Panc1 (cell line): ENCODE measurements around the gene CELF2. TPM values are rescaled to one million over a fixed set of nuclear protein-coding genes. Genes with fewer than 3 reads are reported as not detected.

ENCODE experiments used
- ATAC-seq: fragments of 200-7000 bp; cut with Tn5 transposase; 2 replicates; pipeline ENCODE4 v1.9.1; 2020; ENCODE audit warnings: mild to moderate bottlenecking, moderate library complexity
- BruUV-seq: library from RNA; stranded (reverse); fragments of 400-500 nt; replicated peaks from 2 replicates; lab custom pipeline; 2021; lab: Mats Ljungman, UMichigan
- CTCF ChIA-PET: fragments of 300-600 bp; sonication (Branson Sonifier 250); formaldehyde crosslinking; loops from one replicate; lab custom pipeline; 2022; ENCODE audit warnings: antibody characterized with exemption; lab: Charles Lee
- POLR2A ChIA-PET: fragments of 300-600 bp; sonication (Branson Sonifier 250); formaldehyde crosslinking; loops from one replicate; lab custom pipeline; 2022; ENCODE audit warnings: antibody characterized with exemption; lab: Charles Lee
- DNase-seq: peaks from one replicate; pipeline ENCODE4 v3.0.0-alpha.2; 2010; ENCODE audit warnings: low read depth, low spot score
- H3K27ac ChIP-seq: 2 replicates; pipeline ENCODE4 v1.5.1; 2011; ENCODE audit warnings: mild to moderate bottlenecking, low read length, inconsistent platforms
- H3K27me3 ChIP-seq: fragments of 200-500 bp; sonication (Bioruptor generic); 2 replicates; pipeline ENCODE4 v1.6.0; 2014; ENCODE audit warnings: low read length, inconsistent platforms; ENCODE audit not compliant: control insufficient read depth, insufficient read depth
- H3K36me3 ChIP-seq: fragments of 200-500 bp; sonication (Bioruptor generic); 2 replicates; pipeline ENCODE4 v1.5.1; 2014; ENCODE audit warnings: inconsistent platforms, mild to moderate bottlenecking, low read length, moderate library complexity; ENCODE audit not compliant: control insufficient read depth, insufficient read depth
- H3K4me1 ChIP-seq: 2 replicates; pipeline ENCODE4 v1.5.1; 2011; ENCODE audit warnings: inconsistent platforms, mild to moderate bottlenecking, low read length, moderate library complexity; ENCODE audit not compliant: control insufficient read depth, insufficient read depth
- H3K4me3 ChIP-seq, 2 experiments: 2 replicates each; pipeline ENCODE4 v1.5.1; 2011 to 2012; ENCODE audit warnings: low read depth in 2 of 2, low read length in 2 of 2, mild to moderate bottlenecking in 2 of 2, inconsistent platforms in 1 of 2, moderate library complexity in 1 of 2
- H3K9me3 ChIP-seq: fragments of 200-500 bp; sonication (Bioruptor generic); 2 replicates; pipeline ENCODE4 v1.5.1; 2014; ENCODE audit warnings: low read depth, mild to moderate bottlenecking, inconsistent platforms, low read length, moderate library complexity; ENCODE audit not compliant: control insufficient read depth, insufficient read depth
- POLR2AphosphoS5 ChIP-seq: IDR thresholded peaks from 2 replicates; pipeline ENCODE4 v1.6.1; 2012; ENCODE audit warnings: mild to moderate bottlenecking, low read depth, low read length, moderate library complexity
- SIN3A ChIP-seq: IDR thresholded peaks from 2 replicates; pipeline ENCODE4 v1.6.1; 2012; ENCODE audit warnings: low read depth, mild to moderate bottlenecking, low read length, moderate library complexity, borderline replicate concordance; ENCODE audit not compliant: insufficient read depth
- TCF7L2 ChIP-seq: IDR thresholded peaks from 2 replicates; pipeline ENCODE4 v1.6.1; 2011; ENCODE audit warnings: mild to moderate bottlenecking, low read depth, low read length, inconsistent platforms
- in situ Hi-C: cut with HindIII; loops from 2 replicates; pipeline ENCODE4 v1.10.0; 2016; ENCODE audit warnings: low sequenced_read_pairs, low pct_unique_long_range_greater_than_20kb
- intact Hi-C: fragments of 100-400 bp; cut with micrococcal nuclease; formaldehyde crosslinking; loops from one replicate; pipeline ENCODE4 v1.10.0; 2022; ENCODE audit not compliant: unreplicated experiment
- total RNA-seq: library from RNA; stranded (reverse); gene quantifications from one replicate; pipeline ENCODE4 v1.2.1, GENCODE V29; 2021; ENCODE audit not compliant: unreplicated experiment
- TF ChIP-seq, protein P1 (sequence below), 2 experiments: IDR thresholded peaks; 2 replicates each; pipeline ENCODE4 v1.6.1; 2011 to 2012; ENCODE audit warnings: low read depth in 2 of 2, control low read depth in 1 of 2, low read length in 1 of 2, mild to moderate bottlenecking in 1 of 2, moderate library complexity in 1 of 2; ENCODE audit not compliant: insufficient read depth in 1 of 2
- TF ChIP-seq, protein P2 (sequence below): fragments of 450-650 bp; IDR thresholded peaks from 2 replicates; pipeline ENCODE4 v1.5.1; 2017; ENCODE audit warnings: mild to moderate bottlenecking

The CELF2 gene
- total RNA-seq, 1 experiment from 2014 or later = 0.44 TPM

DNA sequence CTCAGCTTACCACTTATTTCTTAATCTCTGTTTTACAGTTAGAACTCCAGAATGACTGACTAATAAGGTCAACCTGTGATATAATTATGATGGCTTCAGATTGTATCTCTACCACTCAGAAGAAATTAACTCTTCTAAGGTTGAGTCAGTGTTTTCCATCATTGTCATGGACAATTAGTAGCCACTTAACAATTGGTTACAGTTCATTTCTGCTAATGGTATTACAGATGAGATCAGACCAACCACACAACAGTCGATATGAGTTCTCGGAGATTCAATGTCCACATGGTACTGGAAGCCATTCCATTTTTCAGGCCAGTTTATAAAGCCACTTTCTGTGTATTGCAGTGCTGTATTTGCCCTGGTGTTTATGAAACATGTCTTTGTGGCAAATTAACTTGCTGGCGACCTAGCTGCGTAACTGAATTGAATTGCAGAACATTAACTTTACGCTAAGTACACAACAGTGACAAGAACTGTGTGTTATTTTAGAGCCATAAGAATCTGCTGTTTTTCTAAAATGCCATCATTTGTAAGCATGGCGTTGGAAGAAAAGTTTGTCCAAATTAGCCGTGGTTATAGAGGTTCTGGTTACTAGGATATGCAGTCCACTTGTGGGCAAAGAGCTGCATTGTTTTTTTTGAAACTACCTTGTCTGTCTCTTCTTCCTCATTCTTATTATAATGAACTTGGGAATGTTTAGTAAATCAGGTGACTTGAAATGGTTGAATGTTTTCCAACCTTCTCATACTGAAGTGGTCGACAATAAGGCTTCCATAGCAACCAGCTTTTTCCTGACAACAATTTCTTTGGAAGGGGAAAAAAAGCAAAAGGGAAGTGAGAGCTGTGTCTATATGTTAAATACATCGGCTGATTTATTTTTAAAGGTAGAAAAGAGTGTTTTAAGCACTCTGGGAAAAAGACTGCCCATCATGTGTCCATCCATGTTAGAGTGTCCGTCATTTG is 76.4 kb downstream of the CELF2 start:
- H3K27me3 ChIP-seq = no peaks in the 10 kb centered on the region
- H3K27ac ChIP-seq = no peak overlapping the region
- intact Hi-C loops = no loop called here
- no peaks in the 10 kb centered on the region for H3K4me1 ChIP-seq
- in situ Hi-C loops = no loop called here
- TF ChIP-seq, protein P1, sequence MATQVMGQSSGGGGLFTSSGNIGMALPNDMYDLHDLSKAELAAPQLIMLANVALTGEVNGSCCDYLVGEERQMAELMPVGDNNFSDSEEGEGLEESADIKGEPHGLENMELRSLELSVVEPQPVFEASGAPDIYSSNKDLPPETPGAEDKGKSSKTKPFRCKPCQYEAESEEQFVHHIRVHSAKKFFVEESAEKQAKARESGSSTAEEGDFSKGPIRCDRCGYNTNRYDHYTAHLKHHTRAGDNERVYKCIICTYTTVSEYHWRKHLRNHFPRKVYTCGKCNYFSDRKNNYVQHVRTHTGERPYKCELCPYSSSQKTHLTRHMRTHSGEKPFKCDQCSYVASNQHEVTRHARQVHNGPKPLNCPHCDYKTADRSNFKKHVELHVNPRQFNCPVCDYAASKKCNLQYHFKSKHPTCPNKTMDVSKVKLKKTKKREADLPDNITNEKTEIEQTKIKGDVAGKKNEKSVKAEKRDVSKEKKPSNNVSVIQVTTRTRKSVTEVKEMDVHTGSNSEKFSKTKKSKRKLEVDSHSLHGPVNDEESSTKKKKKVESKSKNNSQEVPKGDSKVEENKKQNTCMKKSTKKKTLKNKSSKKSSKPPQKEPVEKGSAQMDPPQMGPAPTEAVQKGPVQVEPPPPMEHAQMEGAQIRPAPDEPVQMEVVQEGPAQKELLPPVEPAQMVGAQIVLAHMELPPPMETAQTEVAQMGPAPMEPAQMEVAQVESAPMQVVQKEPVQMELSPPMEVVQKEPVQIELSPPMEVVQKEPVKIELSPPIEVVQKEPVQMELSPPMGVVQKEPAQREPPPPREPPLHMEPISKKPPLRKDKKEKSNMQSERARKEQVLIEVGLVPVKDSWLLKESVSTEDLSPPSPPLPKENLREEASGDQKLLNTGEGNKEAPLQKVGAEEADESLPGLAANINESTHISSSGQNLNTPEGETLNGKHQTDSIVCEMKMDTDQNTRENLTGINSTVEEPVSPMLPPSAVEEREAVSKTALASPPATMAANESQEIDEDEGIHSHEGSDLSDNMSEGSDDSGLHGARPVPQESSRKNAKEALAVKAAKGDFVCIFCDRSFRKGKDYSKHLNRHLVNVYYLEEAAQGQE (IDR thresholded peaks at IDR 0.05; ENCODE audit: insufficient read depth in 1 of 2, low read depth in 2 of 2, low read length in 1 of 2) = no peak
- TF ChIP-seq TCF7L2 (no peak), POLR2AphosphoS5 (no peak), SIN3A (no peak)
- TF ChIP-seq, protein P2, sequence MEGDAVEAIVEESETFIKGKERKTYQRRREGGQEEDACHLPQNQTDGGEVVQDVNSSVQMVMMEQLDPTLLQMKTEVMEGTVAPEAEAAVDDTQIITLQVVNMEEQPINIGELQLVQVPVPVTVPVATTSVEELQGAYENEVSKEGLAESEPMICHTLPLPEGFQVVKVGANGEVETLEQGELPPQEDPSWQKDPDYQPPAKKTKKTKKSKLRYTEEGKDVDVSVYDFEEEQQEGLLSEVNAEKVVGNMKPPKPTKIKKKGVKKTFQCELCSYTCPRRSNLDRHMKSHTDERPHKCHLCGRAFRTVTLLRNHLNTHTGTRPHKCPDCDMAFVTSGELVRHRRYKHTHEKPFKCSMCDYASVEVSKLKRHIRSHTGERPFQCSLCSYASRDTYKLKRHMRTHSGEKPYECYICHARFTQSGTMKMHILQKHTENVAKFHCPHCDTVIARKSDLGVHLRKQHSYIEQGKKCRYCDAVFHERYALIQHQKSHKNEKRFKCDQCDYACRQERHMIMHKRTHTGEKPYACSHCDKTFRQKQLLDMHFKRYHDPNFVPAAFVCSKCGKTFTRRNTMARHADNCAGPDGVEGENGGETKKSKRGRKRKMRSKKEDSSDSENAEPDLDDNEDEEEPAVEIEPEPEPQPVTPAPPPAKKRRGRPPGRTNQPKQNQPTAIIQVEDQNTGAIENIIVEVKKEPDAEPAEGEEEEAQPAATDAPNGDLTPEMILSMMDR = no peak
- ATAC-seq = no peak
- H3K4me3 ChIP-seq = no peak overlapping the region
- ChIA-PET CTCF (no interaction called here), POLR2A (no interaction called here)
- no peaks in the 10 kb centered on the region for H3K36me3 ChIP-seq
- no TSS peak for BruUV-seq
- DNase-seq = no peak
- H3K9me3 ChIP-seq = no peaks in the 10 kb centered on the region

DNA sequence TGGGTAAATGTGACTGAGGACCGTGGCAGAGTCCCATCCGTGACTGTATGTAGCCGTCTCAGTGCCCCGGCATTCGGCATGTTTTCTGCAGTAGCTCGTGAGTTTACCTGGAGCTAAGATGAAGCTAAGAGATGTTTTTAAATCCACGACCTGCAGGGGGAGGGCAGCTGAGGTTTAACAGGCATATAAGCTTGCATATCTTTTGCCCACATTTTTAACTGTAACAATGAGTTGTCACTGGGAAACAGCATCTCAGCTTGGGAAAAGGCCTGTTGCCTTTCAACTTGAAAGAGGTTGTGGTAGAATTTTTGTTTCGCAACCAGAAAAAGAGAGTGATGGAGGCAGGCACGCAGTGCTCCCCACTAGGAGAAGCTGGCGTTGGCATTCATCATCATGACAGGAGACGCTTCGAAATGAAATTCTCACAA is 77.7 kb downstream of the CELF2 start:
- H3K36me3 ChIP-seq = no peaks in the 10 kb centered on the region
- BruUV-seq = no TSS peak
- no peaks in the 10 kb centered on the region for H3K9me3 ChIP-seq
- no peak for DNase-seq
- intact Hi-C loops (no loop called here), in situ Hi-C loops (no loop called here)
- H3K4me1 ChIP-seq = no peaks in the 10 kb centered on the region
- ChIA-PET POLR2A (interaction anchor here (0.7 kb wide), 1 partner anchor 1721 kb away, joined by 3 read pairs; no protein-coding TSS in a partner anchor), CTCF (no interaction called here)
- H3K27ac ChIP-seq = no peak overlapping the region
- TF ChIP-seq, protein P2 = no peak
- no peak for TF ChIP-seq POLR2AphosphoS5
- TF ChIP-seq TCF7L2 = no peak
- TF ChIP-seq SIN3A = no peak
- TF ChIP-seq, protein P1 (IDR thresholded peaks at IDR 0.05; ENCODE audit: insufficient read depth in 1 of 2, low read depth in 2 of 2, low read length in 1 of 2) = no peak
- no peaks in the 10 kb centered on the region for H3K27me3 ChIP-seq
- no peak for ATAC-seq
- H3K4me3 ChIP-seq = no peak overlapping the region
